ENCODE data around the gene SDK1.

The SDK1 gene

DNA sequence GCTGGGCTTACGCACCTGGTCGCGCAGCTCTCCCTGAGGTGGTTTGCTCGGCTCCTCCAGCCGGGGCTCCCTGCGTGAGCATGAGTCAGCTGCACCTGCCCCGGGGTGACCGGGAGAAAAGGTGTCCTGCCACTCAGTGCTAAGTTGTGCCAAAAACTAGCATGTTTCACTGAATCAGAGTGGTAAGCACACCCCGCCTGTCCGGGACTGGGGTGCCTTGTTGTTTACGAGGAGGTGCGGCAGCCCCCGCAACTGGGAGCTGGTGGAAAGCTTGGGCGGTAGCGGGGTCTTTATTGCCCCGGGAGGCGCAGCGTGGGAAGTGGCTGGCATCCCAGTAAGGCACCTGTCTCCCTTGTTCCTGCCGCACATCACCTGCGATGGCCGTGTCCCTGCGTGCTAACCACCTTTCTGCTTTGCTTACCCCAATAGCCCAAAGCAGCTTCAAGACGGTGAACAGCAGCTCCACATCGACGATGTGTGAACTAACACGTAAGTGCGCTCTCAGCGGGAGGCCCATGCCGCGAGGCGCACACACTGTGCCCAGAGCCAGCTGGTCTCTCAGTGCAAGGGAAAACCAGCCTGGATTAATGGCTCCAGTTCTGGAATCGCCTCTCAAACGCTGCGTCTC is 874.4 kb downstream of the SDK1 start:
- H3K9ac ChIP-seq (ENCODE audit: low read length), result no peak overlapping the region
- H3K4me3 ChIP-seq (ENCODE audit: low read length), result no peak overlapping the region
- no peaks in the 10 kb centered on the region for H3K4me1 ChIP-seq (ENCODE audit: control insufficient read depth, insufficient read depth, low read length)
- H3K36me3 ChIP-seq (ENCODE audit: control insufficient read depth, insufficient read depth, low read length), result no peaks in the 10 kb centered on the region
- H3K9me3 ChIP-seq (ENCODE audit: control insufficient read depth, low read length), result no peaks in the 10 kb centered on the region
- H3K27me3 ChIP-seq (ENCODE audit: control insufficient read depth, insufficient read depth, low read length), result no peaks in the 10 kb centered on the region

DNA sequence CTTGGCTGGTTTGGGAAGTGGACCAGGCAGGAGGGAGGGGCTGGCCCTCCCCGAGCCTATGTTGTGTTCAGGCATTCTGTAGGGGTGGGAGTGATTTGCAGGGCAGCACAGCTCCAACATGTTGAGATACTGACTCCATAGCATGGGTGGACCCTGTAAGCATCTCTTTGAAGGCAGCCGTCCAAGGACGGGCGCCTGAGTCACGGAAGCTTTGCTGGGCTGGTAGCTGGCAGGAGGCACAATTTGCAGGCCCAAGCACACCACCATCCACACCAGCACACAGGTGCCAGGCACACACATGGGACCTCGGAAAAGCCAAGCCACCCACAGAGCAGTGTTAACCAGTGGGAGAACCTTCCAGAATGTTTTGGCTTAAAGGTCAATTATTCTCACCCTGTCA is 875.9 kb downstream of the SDK1 start:
- no peaks in the 10 kb centered on the region for H3K27me3 ChIP-seq (ENCODE audit: control insufficient read depth, insufficient read depth, low read length)
- H3K36me3 ChIP-seq (ENCODE audit: control insufficient read depth, insufficient read depth, low read length), result no peaks in the 10 kb centered on the region

DNA sequence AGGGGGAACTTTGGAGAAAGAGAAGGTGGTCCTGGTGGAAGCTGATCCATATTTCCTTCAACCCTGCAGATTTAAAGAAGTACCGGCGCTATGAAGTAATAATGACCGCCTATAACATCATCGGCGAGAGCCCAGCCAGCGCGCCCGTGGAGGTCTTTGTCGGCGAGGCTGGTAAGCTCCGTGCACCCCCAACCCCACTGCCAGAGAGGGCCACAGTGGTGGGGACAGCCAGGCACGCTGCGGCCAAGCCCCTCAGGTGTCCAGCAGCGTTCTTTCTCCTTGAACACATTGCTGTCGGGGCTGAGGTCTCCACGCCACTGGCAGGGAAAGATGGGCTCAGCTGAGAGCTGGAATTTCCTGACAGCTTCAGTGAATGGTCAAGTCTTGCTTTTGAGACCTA is 877.4 kb downstream of the SDK1 start:
- no peak overlapping the region for H3K9ac ChIP-seq (ENCODE audit: low read length)
- no peaks in the 10 kb centered on the region for H3K27me3 ChIP-seq (ENCODE audit: control insufficient read depth, insufficient read depth, low read length)
- H3K9me3 ChIP-seq (ENCODE audit: control insufficient read depth, low read length), result no peaks in the 10 kb centered on the region
- H3K4me3 ChIP-seq (ENCODE audit: low read length), result no peak overlapping the region
- no peaks in the 10 kb centered on the region for H3K4me1 ChIP-seq (ENCODE audit: control insufficient read depth, insufficient read depth, low read length)
- no peaks in the 10 kb centered on the region for H3K36me3 ChIP-seq (ENCODE audit: control insufficient read depth, insufficient read depth, low read length)

More for the DNA sequence above, 875.9 kb downstream of the SDK1 start:
- no peaks in the 10 kb centered on the region for H3K9me3 ChIP-seq (ENCODE audit: control insufficient read depth, low read length)
- H3K4me3 ChIP-seq (ENCODE audit: low read length), result no peak overlapping the region
- no peak overlapping the region for H3K9ac ChIP-seq (ENCODE audit: low read length)
- no peaks in the 10 kb centered on the region for H3K4me1 ChIP-seq (ENCODE audit: control insufficient read depth, insufficient read depth, low read length)

DNA sequence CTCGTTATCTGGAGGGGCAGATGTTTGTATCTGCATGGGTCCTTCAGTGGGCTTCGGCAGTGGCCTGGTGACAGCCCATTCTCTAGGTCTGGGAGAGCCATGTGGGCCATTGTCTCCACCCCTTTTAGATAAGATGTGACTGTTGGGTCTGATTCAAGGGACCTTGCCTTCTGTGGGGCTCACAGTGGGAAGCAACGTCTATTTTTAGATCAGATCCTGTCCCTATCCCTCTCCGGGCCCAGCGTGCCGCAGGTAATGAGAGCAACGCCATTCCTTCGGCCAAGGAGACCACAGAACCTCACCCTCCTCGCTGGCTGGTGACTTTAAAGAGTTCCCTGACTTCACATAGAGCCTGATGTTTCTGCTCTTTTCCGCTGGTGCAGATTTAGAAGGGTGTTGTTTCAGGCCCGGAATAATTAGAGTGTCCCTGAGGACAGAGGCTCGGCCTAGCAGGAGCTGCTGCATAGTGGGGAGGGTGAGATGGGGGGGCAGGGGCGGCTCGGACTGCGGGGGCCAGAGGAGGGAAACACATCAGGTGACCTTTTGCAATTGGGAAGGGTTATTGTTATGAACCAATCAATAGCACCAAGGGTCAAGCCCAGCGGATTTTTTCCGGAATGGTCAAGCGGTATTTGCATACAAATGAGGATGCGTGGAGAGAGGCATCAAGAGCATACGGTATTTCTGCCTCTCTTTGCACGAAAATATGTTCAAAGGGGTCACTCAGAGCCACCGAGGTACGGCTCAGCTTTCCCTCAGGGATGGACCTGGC is 878.0 kb downstream of the SDK1 start:
- Histone ChIP-seq H3K4me3 (ENCODE audit: low read length) (no peak overlapping the region), H3K9me3 (ENCODE audit: control insufficient read depth, low read length) (no peaks in the 10 kb centered on the region), H3K4me1 (ENCODE audit: control insufficient read depth, insufficient read depth, low read length) (no peaks in the 10 kb centered on the region), H3K36me3 (ENCODE audit: control insufficient read depth, insufficient read depth, low read length) (no peaks in the 10 kb centered on the region), H3K27me3 (ENCODE audit: control insufficient read depth, insufficient read depth, low read length) (no peaks in the 10 kb centered on the region), H3K9ac (ENCODE audit: low read length) (no peak overlapping the region)

DNA sequence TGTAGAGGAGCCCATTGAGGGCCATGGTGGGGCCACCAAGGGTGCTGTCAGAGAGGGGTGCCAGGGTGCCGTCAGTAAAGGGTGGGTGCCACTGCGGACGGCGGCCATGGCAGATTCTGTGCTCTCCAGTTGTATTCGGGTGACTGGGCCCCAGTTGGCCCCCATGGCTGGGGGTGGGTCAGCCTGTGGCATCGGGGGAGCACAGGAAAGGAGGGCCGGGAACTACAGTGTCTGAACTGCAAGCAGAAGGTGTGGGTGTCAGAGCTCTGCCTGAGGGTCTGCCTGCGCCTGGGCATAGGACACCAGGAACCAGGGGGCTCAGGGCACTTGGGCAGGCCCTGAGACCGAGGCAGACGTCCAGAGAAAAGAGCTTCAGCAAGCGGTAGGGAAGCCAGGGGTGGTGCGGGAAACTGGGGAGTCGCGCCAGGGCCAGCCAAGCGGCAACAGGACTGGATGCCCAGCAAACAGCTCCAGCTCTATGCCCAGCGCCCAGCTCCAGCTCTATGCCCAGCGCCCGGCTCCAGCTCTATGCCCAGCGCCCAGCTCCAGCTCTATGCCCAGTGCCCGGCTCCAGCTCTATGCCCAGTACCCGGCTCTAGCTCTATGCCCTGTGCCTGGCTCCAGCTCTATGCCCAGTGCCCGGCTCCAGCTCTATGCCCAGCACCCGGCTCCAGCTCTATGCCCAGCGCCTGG is 878.8 kb downstream of the SDK1 start:
- no peaks in the 10 kb centered on the region for H3K27me3 ChIP-seq (ENCODE audit: control insufficient read depth, insufficient read depth, low read length)
- H3K9me3 ChIP-seq (ENCODE audit: control insufficient read depth, low read length), result no peaks in the 10 kb centered on the region
- no peaks in the 10 kb centered on the region for H3K36me3 ChIP-seq (ENCODE audit: control insufficient read depth, insufficient read depth, low read length)
- H3K4me1 ChIP-seq (ENCODE audit: control insufficient read depth, insufficient read depth, low read length), result no peaks in the 10 kb centered on the region
- H3K9ac ChIP-seq (ENCODE audit: low read length), result no peak overlapping the region
- H3K4me3 ChIP-seq (ENCODE audit: low read length), result no peak overlapping the region

DNA sequence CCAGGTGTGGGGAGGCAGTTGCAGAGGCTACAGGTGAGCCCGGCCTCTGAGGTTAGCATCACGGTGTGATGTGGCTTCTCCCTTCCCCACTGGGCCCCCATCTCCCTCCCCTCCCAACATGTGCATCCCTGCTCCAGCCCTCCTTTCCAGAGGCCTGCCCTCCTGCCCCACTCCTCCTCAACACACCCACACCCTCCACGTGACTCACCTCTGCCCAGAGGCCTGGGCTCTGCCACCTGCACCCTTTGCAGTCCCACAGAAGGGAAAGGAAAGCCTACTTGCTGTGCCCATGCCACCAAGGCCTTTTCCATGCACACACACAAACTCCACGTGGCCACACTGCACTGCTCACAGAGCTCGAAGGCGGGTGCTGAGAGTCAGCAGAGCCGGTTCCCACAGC is 880.4 kb downstream of the SDK1 start:
- no peaks in the 10 kb centered on the region for H3K4me1 ChIP-seq (ENCODE audit: control insufficient read depth, insufficient read depth, low read length)
- H3K9me3 ChIP-seq (ENCODE audit: control insufficient read depth, low read length), result no peaks in the 10 kb centered on the region
- no peak overlapping the region for H3K4me3 ChIP-seq (ENCODE audit: low read length)
- H3K36me3 ChIP-seq (ENCODE audit: control insufficient read depth, insufficient read depth, low read length), result no peaks in the 10 kb centered on the region
- no peak overlapping the region for H3K9ac ChIP-seq (ENCODE audit: low read length)
- H3K27me3 ChIP-seq (ENCODE audit: control insufficient read depth, insufficient read depth, low read length), result no peaks in the 10 kb centered on the region

DNA sequence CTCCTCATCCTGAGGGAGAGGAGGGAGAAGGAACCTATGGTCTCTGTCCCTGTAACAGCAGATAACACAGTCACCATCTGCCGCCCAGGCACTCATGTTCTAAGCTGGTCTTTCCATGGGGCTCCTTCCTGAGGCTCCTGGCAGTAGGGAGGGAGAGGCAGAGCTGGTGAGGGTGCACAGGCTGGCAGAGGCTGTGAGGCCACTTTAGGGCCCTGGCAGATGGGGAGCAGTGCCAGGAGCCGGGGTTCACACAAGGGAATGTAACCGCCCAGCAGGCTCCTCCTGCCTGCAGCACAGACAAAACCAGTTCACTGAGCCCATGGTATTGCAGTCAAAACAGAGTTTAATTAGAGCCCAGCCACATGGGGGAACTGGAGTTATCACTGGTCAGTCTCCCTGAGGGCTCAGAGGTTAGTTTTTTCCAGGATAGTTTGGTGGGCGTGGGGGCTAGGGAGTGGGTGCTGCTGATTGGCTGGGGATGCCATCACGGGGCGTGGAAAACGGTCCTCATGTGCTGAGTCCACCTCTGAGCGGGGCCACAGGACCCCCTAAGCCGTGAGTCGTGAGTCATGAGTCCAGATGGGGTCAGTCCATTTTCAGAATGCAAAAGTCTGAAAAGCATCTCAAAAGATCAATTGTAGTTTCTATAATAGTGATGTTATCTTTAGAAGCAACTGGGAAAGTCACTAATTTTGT is 881.7 kb downstream of the SDK1 start:
- Histone ChIP-seq H3K36me3 (ENCODE audit: control insufficient read depth, insufficient read depth, low read length) (no peaks in the 10 kb centered on the region), H3K9me3 (ENCODE audit: control insufficient read depth, low read length) (no peaks in the 10 kb centered on the region), H3K4me3 (ENCODE audit: low read length) (no peak overlapping the region), H3K9ac (ENCODE audit: low read length) (no peak overlapping the region), H3K27me3 (ENCODE audit: control insufficient read depth, insufficient read depth, low read length) (no peaks in the 10 kb centered on the region), H3K4me1 (ENCODE audit: control insufficient read depth, insufficient read depth, low read length) (no peaks in the 10 kb centered on the region)

DNA sequence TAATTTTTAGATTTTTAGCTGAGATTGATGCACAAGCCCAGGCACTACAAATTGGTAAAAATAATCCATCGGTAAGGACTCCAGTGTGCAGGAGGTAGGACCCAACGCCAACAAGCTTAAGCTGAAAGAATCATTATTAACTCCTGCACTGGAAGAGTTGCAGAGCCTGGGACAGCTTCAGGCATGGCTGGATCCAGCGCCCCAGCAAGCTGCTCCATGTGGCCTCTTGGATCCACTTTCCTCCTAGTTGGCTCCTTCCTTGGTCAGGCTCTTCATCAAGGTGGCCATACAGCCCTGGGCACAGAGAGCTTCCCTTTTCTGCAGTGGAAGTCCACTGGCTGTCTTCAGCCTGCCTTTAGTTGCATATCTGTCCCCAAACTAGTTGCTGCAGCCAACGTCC is 883.6 kb downstream of the SDK1 start:
- Histone ChIP-seq H3K4me3 (ENCODE audit: low read length) (no peak overlapping the region), H3K27me3 (ENCODE audit: control insufficient read depth, insufficient read depth, low read length) (no peaks in the 10 kb centered on the region), H3K4me1 (ENCODE audit: control insufficient read depth, insufficient read depth, low read length) (peaks cover 7% of the 10 kb centered on the region), H3K9ac (ENCODE audit: low read length) (no peak overlapping the region), H3K36me3 (ENCODE audit: control insufficient read depth, insufficient read depth, low read length) (no peaks in the 10 kb centered on the region), H3K9me3 (ENCODE audit: control insufficient read depth, low read length) (no peaks in the 10 kb centered on the region)

DNA sequence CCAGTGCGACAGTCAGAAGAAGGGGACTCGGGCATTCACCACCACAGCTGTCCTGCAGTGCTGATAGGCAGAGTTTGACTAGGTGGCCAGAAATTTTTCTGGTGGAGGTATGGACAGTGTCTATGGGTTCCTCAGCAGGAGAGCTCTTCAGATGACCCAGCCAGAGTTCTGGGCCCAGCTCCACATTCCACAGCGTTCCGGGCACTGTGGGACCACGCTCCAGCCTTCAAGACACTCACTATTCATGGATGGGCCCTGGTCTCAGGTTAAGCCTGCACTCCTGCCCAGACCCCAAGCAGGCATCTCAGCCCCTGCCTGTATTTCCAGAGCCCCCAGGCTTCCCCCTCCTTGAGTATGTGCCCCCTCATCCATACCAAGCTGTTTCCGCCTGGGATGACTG is 884.1 kb downstream of the SDK1 start:
- Histone ChIP-seq H3K9ac (ENCODE audit: low read length) (no peak overlapping the region), H3K36me3 (ENCODE audit: control insufficient read depth, insufficient read depth, low read length) (no peaks in the 10 kb centered on the region), H3K4me3 (ENCODE audit: low read length) (no peak overlapping the region), H3K27me3 (ENCODE audit: control insufficient read depth, insufficient read depth, low read length) (no peaks in the 10 kb centered on the region), H3K4me1 (ENCODE audit: control insufficient read depth, insufficient read depth, low read length) (peaks cover 10% of the 10 kb centered on the region), H3K9me3 (ENCODE audit: control insufficient read depth, low read length) (no peaks in the 10 kb centered on the region)

DNA sequence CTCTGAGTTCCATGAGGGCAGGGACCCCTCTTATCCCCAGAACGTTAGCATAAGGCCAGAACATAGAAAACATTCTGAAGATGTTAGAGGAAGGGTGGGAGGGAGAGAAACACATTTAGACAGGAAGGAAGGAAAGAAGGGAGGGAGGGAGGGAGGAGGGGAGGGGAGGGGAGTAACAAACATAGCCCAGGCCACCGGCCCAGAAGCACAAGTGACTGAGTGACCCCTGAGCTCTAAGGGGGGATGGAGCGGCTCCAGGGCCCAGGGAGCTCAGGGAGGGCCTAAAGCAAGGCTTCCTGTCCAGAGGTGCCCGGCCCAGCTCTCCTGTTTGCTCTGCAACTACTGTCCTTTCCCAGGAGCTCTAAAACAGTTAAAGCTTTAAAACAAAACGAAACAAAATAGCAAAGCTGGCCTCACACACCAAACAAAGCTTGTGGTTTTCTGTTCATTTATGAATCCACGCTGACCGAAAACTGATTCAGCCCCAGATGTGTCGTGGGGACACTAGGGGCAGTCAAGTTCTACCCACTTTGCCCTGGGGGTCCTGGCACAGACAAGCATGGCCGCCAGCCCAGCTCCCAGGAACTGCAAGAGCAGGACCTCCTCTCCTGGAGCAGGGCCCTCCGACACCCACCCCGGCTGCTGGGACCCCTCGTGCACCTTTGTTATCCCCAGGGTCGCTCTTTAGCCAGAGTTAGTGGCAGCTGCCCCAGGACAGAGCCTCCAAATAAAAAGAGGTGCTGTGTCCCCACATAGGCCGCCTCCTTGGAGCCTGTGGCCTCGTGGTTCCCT is 884.9 kb downstream of the SDK1 start:
- no peaks in the 10 kb centered on the region for H3K27me3 ChIP-seq (ENCODE audit: control insufficient read depth, insufficient read depth, low read length)
- no peak overlapping the region for H3K9ac ChIP-seq (ENCODE audit: low read length)
- H3K9me3 ChIP-seq (ENCODE audit: control insufficient read depth, low read length), result no peaks in the 10 kb centered on the region
- H3K4me1 ChIP-seq (ENCODE audit: control insufficient read depth, insufficient read depth, low read length), result peaks cover 10% of the 10 kb centered on the region
- no peak overlapping the region for H3K4me3 ChIP-seq (ENCODE audit: low read length)
- no peaks in the 10 kb centered on the region for H3K36me3 ChIP-seq (ENCODE audit: control insufficient read depth, insufficient read depth, low read length)

DNA sequence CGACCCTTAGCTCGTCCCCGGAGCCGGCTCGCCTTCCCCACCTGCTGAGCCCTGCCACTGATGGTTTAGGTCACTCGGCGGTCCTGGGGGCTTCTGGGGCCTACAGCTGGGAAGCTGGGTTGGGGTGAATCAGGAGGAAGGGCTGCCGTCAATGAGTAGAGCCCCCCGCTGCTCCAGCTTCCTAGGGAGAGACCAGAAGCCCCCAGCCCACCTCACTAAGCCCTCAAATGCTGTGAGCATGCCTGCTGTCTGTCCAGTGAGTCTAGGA is 885.4 kb downstream of the SDK1 start:
- H3K4me1 ChIP-seq (ENCODE audit: control insufficient read depth, insufficient read depth, low read length), result peaks cover 10% of the 10 kb centered on the region
- no peaks in the 10 kb centered on the region for H3K9me3 ChIP-seq (ENCODE audit: control insufficient read depth, low read length)
- H3K9ac ChIP-seq (ENCODE audit: low read length), result no peak overlapping the region
- H3K4me3 ChIP-seq (ENCODE audit: low read length), result no peak overlapping the region
- H3K27me3 ChIP-seq (ENCODE audit: control insufficient read depth, insufficient read depth, low read length), result no peaks in the 10 kb centered on the region
- no peaks in the 10 kb centered on the region for H3K36me3 ChIP-seq (ENCODE audit: control insufficient read depth, insufficient read depth, low read length)

Measured in mucosa of stomach (tissue), 1 donor.